ENCODE data around the gene SF3B3. TPM values are rescaled to one million over a fixed set of nuclear protein-coding genes. Genes with fewer than 3 reads are reported as not detected.

Gene SF3B3
- total RNA-seq, 1 experiment from 2014 or later, result 253 TPM

GRCh38 chr16:70589998-70590471 lies 66.4 kb downstream of the SF3B3 start:
- CTCF ChIA-PET, result no interaction called here
- POLR2A ChIA-PET, result interaction anchor here (0.5 to 0.7 kb wide), 2 partner anchors 51 to 1318 kb away, joined by 4 to 9 read pairs; no protein-coding TSS in a partner anchor
- Histone ChIP-seq H3K9me3 (ENCODE audit: control insufficient read depth, insufficient read depth, low read depth, low read length) (no peaks in the 10 kb centered on the region), H3K27ac (ENCODE audit: low read length) (peak overlapping the region; percentile 79), H3K4me3 (ENCODE audit: low read depth in 2 of 2, low read length in 2 of 2) (peak overlapping the region; percentile 15 to 24; a peak in 3 of 4 replicates), H3K4me1 (ENCODE audit: control insufficient read depth, insufficient read depth, low read length) (peaks cover 24% of the 10 kb centered on the region), H3K27me3 (ENCODE audit: control insufficient read depth, insufficient read depth, low read length) (no peaks in the 10 kb centered on the region), H3K36me3 (ENCODE audit: control insufficient read depth, insufficient read depth, low read length) (no peaks in the 10 kb centered on the region)
- in situ Hi-C loops (cut with HindIII; ENCODE audit: low pct_unique_long_range_greater_than_20kb, low sequenced_read_pairs), result no loop called here
- TF ChIP-seq POLR2AphosphoS5 (IDR thresholded peaks at IDR 0.05; ENCODE audit: low read depth, low read length), result no peak
- TF ChIP-seq SIN3A (IDR thresholded peaks at IDR 0.05; ENCODE audit: borderline replicate concordance, insufficient read depth, low read depth, low read length), result no peak
- no peak for TF ChIP-seq TCF7L2 (IDR thresholded peaks at IDR 0.05; ENCODE audit: low read depth, low read length)
- TF ChIP-seq REST (IDR thresholded peaks at IDR 0.05; ENCODE audit: insufficient read depth in 1 of 2, low read depth in 2 of 2, low read length in 1 of 2), result no peak
- no peak for TF ChIP-seq CTCF (IDR thresholded peaks at IDR 0.05)
- ATAC-seq, result peak; percentile 67
- DNase-seq (ENCODE audit: low read depth, low spot score), result no peak
- intact Hi-C loops (cut with micrococcal nuclease; ENCODE audit: unreplicated experiment), result loop anchor here (10.0 kb wide), 1 partner anchor 55 kb away; the partner anchor contains the start of gene IL34
- no TSS peak for BruUV-seq (replicated peaks)

- no peak for TF ChIP-seq POLR2AphosphoS5 (IDR thresholded peaks at IDR 0.05; ENCODE audit: low read depth, low read length)
- no peak for TF ChIP-seq CTCF (IDR thresholded peaks at IDR 0.05)
- TF ChIP-seq SIN3A (IDR thresholded peaks at IDR 0.05; ENCODE audit: borderline replicate concordance, insufficient read depth, low read depth, low read length), result no peak
- TF ChIP-seq TCF7L2 (IDR thresholded peaks at IDR 0.05; ENCODE audit: low read depth, low read length), result no peak
- no peak for TF ChIP-seq REST (IDR thresholded peaks at IDR 0.05; ENCODE audit: insufficient read depth in 1 of 2, low read depth in 2 of 2, low read length in 1 of 2)
- H3K27me3 ChIP-seq (ENCODE audit: control insufficient read depth, insufficient read depth, low read length), result no peaks in the 10 kb centered on the region
- intact Hi-C loops (cut with micrococcal nuclease; ENCODE audit: unreplicated experiment), result loop anchor here (10.0 kb wide), 1 partner anchor 54 kb away; the partner anchor contains the start of gene IL34
- in situ Hi-C loops (cut with HindIII; ENCODE audit: low pct_unique_long_range_greater_than_20kb, low sequenced_read_pairs), result no loop called here
- CTCF ChIA-PET, result no interaction called here
- peak overlapping the region; percentile 79 for H3K27ac ChIP-seq (ENCODE audit: low read length)
- DNase-seq (ENCODE audit: low read depth, low spot score), result no peak
- H3K4me1 ChIP-seq (ENCODE audit: control insufficient read depth, insufficient read depth, low read length), result peaks cover 24% of the 10 kb centered on the region
- ATAC-seq, result peak; percentile 66
- POLR2A ChIA-PET, result interaction anchor here (0.6 to 0.7 kb wide), 2 partner anchors 22 to 1494 kb away, joined by 13 read pairs; no protein-coding TSS in a partner anchor
- H3K36me3 ChIP-seq (ENCODE audit: control insufficient read depth, insufficient read depth, low read length), result no peaks in the 10 kb centered on the region
- BruUV-seq (replicated peaks), result no TSS peak
- H3K4me3 ChIP-seq (ENCODE audit: low read depth in 2 of 2, low read length in 2 of 2), result peak overlapping the region in 1 of 2 experiments; percentile 13; a peak in 1 of 4 replicates
- H3K9me3 ChIP-seq (ENCODE audit: control insufficient read depth, insufficient read depth, low read depth, low read length), result no peaks in the 10 kb centered on the region
Observed at GRCh38 chr16:70590722-70591415, 67.3 kb downstream of the SF3B3 start.
